ENCODE measurements around the gene RGS11.

GRCh38 chr16:321532-321931, 45.8 kb upstream of the RGS11 start:
- no peak for TF ChIP-seq ZNF565 (CRISPR knock-in tag; conservative IDR thresholded peaks at IDR 0.05; ENCODE audit: low read depth)
- no peak for TF ChIP-seq PATZ1 (CRISPR knock-in tag; IDR thresholded peaks at IDR 0.05; ENCODE audit: borderline replicate concordance)
- no peak for TF ChIP-seq ZNF70 (CRISPR knock-in tag; IDR thresholded peaks at IDR 0.05)
- TF ChIP-seq GLIS3 (CRISPR knock-in tag; IDR thresholded peaks at IDR 0.05), result no peak
- TF ChIP-seq ZC3H10 (CRISPR knock-in tag; IDR thresholded peaks at IDR 0.05), result no peak
- TF ChIP-seq ESRRG (CRISPR knock-in tag; IDR thresholded peaks at IDR 0.05), result no peak
- TF ChIP-seq ZFP30 (CRISPR knock-in tag; IDR thresholded peaks at IDR 0.05), result no peak
- no peak for TF ChIP-seq ISL1 (CRISPR knock-in tag; IDR thresholded peaks at IDR 0.05)
- TF ChIP-seq PPARA (CRISPR knock-in tag; IDR thresholded peaks at IDR 0.05; ENCODE audit: borderline replicate concordance), result no peak
- TF ChIP-seq ZNF8 (CRISPR knock-in tag; IDR thresholded peaks at IDR 0.05), result no peak
- TF ChIP-seq ZFP3 (CRISPR knock-in tag; IDR thresholded peaks at IDR 0.05), result no peak
- no peak for TF ChIP-seq ARNTL (CRISPR knock-in tag; IDR thresholded peaks at IDR 0.05; ENCODE audit: borderline replicate concordance, low read depth)
- TF ChIP-seq CREB5 (CRISPR knock-in tag; IDR thresholded peaks at IDR 0.05; ENCODE audit: low read depth), result no peak
- no peak for TF ChIP-seq OSR1 (CRISPR knock-in tag; IDR thresholded peaks at IDR 0.05)
